HL-60 (cell line): ENCODE results near the gene BMPER.

Experiments used
- DNase-seq, 2 experiments: peaks; one replicate each; pipeline ENCODE4 v3.0.0-alpha.2; 2010 to 2020; ENCODE audit warnings: low read depth in 1 of 2, low spot score in 1 of 2
- H3K27ac ChIP-seq: fragments of 250-450 bp; sonication (Bioruptor Pico); replicated peaks from 2 replicates; pipeline ENCODE4 v1.5.1; 2020; ENCODE audit warnings: mild to moderate bottlenecking, moderate library complexity
- H3K27me3 ChIP-seq: fragments of 250-450 bp; sonication (Bioruptor Pico); 2 replicates; pipeline ENCODE4 v1.5.1; 2021; ENCODE audit warnings: mild to moderate bottlenecking, moderate library complexity; ENCODE audit not compliant: insufficient read depth, poor library complexity, severe bottlenecking
- H3K4me3 ChIP-seq: replicated peaks from 2 replicates; pipeline ENCODE4 v1.5.1; 2011; ENCODE audit warnings: mild to moderate bottlenecking, control low read depth, low read length; ENCODE audit not compliant: insufficient read depth
- GABPA ChIP-seq: IDR thresholded peaks from 2 replicates; pipeline ENCODE4 v1.6.1; 2012; ENCODE audit warnings: low read depth
- POLR2AphosphoS5 ChIP-seq: IDR thresholded peaks from 2 replicates; pipeline ENCODE4 v1.6.1; 2012; ENCODE audit warnings: low read depth
- SPI1 ChIP-seq: IDR thresholded peaks from 2 replicates; pipeline ENCODE4 v1.6.1; 2012; ENCODE audit warnings: low read depth, mild to moderate bottlenecking, borderline replicate concordance
- TF ChIP-seq, protein P1 (sequence below): IDR thresholded peaks from 2 replicates; pipeline ENCODE4 v1.6.1; 2012; ENCODE audit warnings: low read depth; ENCODE audit not compliant: insufficient replicate concordance
- TF ChIP-seq, protein P2 (sequence below): IDR thresholded peaks from one replicate; pipeline ENCODE4 v1.5.1; 2011; ENCODE audit warnings: low read length, control low read depth, inconsistent platforms; ENCODE audit not compliant: insufficient read depth

BMPER gene

DNA sequence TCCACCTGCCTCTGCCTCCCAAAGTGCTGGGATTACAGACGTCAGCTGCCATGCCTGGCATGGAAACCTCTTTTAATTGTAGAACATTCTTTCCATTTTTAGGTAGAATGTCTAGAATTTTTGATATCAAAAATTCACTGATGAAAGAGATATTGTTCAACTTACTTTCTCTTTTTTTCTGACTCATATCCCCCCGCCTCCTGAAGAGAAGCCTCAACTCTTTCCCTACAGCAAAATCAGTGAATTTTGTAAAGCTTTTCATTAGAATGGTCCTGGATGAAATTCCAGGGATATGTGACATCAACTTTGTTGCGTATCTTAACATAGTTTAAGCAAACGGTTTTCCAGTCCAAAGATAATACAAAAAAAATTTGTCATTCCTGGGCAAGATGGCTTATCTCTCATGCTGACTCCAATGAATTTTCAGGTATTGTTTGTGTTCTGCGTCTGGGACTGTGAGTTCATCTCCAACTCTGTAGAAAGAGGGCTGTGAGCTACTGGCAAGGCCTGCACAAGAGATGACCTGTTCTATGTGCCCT is 256.8 kb downstream of the BMPER start:
- DNase-seq = no peak
- H3K27me3 ChIP-seq = no peaks in the 10 kb centered on the region
- TF ChIP-seq GABPA (no peak), POLR2AphosphoS5 (no peak), SPI1 (no peak)
- TF ChIP-seq, protein P1, sequence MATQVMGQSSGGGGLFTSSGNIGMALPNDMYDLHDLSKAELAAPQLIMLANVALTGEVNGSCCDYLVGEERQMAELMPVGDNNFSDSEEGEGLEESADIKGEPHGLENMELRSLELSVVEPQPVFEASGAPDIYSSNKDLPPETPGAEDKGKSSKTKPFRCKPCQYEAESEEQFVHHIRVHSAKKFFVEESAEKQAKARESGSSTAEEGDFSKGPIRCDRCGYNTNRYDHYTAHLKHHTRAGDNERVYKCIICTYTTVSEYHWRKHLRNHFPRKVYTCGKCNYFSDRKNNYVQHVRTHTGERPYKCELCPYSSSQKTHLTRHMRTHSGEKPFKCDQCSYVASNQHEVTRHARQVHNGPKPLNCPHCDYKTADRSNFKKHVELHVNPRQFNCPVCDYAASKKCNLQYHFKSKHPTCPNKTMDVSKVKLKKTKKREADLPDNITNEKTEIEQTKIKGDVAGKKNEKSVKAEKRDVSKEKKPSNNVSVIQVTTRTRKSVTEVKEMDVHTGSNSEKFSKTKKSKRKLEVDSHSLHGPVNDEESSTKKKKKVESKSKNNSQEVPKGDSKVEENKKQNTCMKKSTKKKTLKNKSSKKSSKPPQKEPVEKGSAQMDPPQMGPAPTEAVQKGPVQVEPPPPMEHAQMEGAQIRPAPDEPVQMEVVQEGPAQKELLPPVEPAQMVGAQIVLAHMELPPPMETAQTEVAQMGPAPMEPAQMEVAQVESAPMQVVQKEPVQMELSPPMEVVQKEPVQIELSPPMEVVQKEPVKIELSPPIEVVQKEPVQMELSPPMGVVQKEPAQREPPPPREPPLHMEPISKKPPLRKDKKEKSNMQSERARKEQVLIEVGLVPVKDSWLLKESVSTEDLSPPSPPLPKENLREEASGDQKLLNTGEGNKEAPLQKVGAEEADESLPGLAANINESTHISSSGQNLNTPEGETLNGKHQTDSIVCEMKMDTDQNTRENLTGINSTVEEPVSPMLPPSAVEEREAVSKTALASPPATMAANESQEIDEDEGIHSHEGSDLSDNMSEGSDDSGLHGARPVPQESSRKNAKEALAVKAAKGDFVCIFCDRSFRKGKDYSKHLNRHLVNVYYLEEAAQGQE = no peak
- TF ChIP-seq, protein P2, sequence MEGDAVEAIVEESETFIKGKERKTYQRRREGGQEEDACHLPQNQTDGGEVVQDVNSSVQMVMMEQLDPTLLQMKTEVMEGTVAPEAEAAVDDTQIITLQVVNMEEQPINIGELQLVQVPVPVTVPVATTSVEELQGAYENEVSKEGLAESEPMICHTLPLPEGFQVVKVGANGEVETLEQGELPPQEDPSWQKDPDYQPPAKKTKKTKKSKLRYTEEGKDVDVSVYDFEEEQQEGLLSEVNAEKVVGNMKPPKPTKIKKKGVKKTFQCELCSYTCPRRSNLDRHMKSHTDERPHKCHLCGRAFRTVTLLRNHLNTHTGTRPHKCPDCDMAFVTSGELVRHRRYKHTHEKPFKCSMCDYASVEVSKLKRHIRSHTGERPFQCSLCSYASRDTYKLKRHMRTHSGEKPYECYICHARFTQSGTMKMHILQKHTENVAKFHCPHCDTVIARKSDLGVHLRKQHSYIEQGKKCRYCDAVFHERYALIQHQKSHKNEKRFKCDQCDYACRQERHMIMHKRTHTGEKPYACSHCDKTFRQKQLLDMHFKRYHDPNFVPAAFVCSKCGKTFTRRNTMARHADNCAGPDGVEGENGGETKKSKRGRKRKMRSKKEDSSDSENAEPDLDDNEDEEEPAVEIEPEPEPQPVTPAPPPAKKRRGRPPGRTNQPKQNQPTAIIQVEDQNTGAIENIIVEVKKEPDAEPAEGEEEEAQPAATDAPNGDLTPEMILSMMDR = no peak
- H3K4me3 ChIP-seq = no peak overlapping the region
- H3K27ac ChIP-seq = no peak overlapping the region

DNA sequence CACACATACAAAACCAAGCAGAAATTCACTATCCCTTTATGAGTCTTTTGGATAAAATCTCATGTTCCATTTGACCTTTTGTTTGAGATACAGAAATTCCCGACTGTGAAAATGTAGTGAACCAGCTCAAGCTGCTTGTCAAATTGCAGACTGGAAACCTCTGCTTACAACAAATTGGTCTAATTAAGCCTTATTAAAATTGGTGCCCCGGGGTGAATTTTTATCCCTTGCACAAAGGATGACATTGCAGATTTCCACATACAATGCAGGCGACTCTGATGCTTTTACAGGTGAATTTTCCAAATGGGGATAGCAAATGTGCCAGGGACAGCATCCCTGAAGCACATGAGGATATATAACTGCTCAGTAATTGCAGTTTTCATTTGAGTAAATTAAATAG is 257.3 kb downstream of the BMPER start:
- Histone ChIP-seq H3K27ac (no peak overlapping the region), H3K4me3 (no peak overlapping the region), H3K27me3 (no peaks in the 10 kb centered on the region)
- no peak for DNase-seq
- TF ChIP-seq, protein P2 = no peak

DNA sequence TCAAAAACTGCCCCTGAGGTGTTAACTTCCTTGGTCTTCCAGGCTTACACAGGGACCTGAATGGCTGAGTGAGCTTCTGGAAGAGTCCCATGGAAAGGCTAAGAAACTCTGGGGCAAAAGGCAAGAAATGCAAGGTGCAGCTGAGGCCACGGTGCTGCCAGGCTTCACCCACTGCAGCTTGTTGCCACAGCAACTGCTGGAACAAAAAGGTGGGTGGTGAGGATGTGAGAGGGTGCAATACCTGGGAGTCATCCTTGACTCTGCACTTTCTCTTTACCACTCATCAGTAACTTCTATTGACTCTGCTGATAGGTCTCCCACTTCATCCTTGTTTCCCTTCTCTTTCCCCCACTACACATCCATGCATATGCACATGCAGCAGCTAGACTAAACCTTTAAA is 258.6 kb downstream of the BMPER start:
- Histone ChIP-seq H3K27ac (no peak overlapping the region), H3K4me3 (no peak overlapping the region), H3K27me3 (no peaks in the 10 kb centered on the region)
- no peak for DNase-seq
- TF ChIP-seq, protein P1 = no peak
- TF ChIP-seq GABPA = no peak
- TF ChIP-seq POLR2AphosphoS5 = no peak

DNA sequence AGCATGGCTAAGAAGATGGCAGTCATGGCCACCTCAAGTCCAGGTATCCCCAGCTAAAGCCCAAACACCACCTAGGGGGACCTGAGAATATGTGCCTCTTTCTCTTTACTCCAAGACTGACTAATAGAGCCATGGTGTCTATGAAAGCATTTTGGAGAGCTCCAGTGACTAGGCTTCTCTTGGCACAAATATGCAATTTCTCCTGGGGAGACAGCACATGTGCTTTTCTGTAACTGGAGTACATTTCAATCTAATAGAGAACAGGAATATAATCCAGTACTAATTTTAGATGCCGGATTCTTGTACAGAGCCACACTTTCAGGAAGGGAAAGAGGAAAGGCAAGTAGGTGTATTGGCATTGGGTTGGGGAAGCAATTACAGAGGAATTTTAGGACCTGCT is 260.1 kb downstream of the BMPER start:
- DNase-seq = no peak
- Histone ChIP-seq H3K27me3 (no peaks in the 10 kb centered on the region), H3K27ac (no peak overlapping the region), H3K4me3 (no peak overlapping the region)
- TF ChIP-seq, protein P2 = no peak
- no peak for TF ChIP-seq POLR2AphosphoS5
- TF ChIP-seq SPI1 = no peak
- TF ChIP-seq GABPA = no peak
- TF ChIP-seq, protein P1 = no peak
